Breast epithelium (tissue), 3 donors: ENCODE results near the gene CARS2.

Experiments used
- CTCF ChIP-seq, 3 donors: fragments of 450-650 bp; IDR thresholded peaks; one replicate each; pipeline ENCODE4 v1.5.1; 2016 to 2017; ENCODE audit warnings: antibody characterized with exemption in 3 of 3, mild to moderate bottlenecking in 3 of 3, moderate library complexity in 3 of 3
- POLR2A ChIP-seq: fragments of 450-650 bp; IDR thresholded peaks from one replicate; pipeline ENCODE4 v1.6.1; 2016; ENCODE audit warnings: antibody characterized with exemption, mild to moderate bottlenecking, moderate library complexity

- no peak for TF ChIP-seq CTCF (IDR thresholded peaks at IDR 0.05)
- TF ChIP-seq POLR2A: no peak
Measured at GRCh38 chr13:110669036-110669435, 36.9 kb downstream of the CARS2 start.
